Glutamatergic neuron (in vitro differentiated cells): Measurements from ENCODE around the gene GAA. TPM values are rescaled to one million over a fixed set of nuclear protein-coding genes. Genes with fewer than 3 reads are reported as not detected.
A peak's percentile ranks its signal among the peaks of the same experiment; 100 is the strongest.
"Not testable (repeated sequence)": the region's sequence is repeated elsewhere in the genome, so short reads cannot be mapped to it uniquely, and the experiment has no call there.

Experiments used
- DNase-seq: peaks from one replicate; pipeline ENCODE4 v3.0.0; 2022
- H3K27ac Mint-ChIP-seq: one replicate; pipeline ENCODE4 v1.8.0; 2020; ENCODE audit warnings: mild to moderate bottlenecking, mixed read lengths, inconsistent platforms; ENCODE audit not compliant: unreplicated experiment
- H3K27me3 Mint-ChIP-seq: one replicate; pipeline ENCODE4 v1.8.0; 2020; ENCODE audit warnings: mild to moderate bottlenecking, moderate library complexity, mixed read lengths, inconsistent platforms; ENCODE audit not compliant: unreplicated experiment
- H3K36me3 Mint-ChIP-seq: one replicate; pipeline ENCODE4 v1.8.0; 2020; ENCODE audit warnings: mild to moderate bottlenecking, mixed read lengths, inconsistent platforms; ENCODE audit not compliant: unreplicated experiment
- H3K4me1 Mint-ChIP-seq: one replicate; pipeline ENCODE4 v1.8.0; 2020; ENCODE audit warnings: mild to moderate bottlenecking, low read depth, mixed read lengths, inconsistent platforms; ENCODE audit not compliant: unreplicated experiment
- H3K4me3 Mint-ChIP-seq: one replicate; pipeline ENCODE4 v1.8.0; 2020; ENCODE audit warnings: mild to moderate bottlenecking, mixed read lengths, inconsistent platforms; ENCODE audit not compliant: unreplicated experiment
- H3K9me3 Mint-ChIP-seq: one replicate; pipeline ENCODE4 v1.8.0; 2020; ENCODE audit warnings: mild to moderate bottlenecking, moderate library complexity, mixed read lengths, inconsistent platforms; ENCODE audit not compliant: unreplicated experiment
- CTCF ChIP-seq: fragments of 200-600 bp; sonication (generic); IDR thresholded peaks from one replicate; pipeline ENCODE4 v1.5.0; 2021; ENCODE audit not compliant: partially characterized antibody, unreplicated experiment
- total RNA-seq: library from RNA; stranded (reverse); fragmentation: NEBNext Ultra II Directional; extraction: Animal tissue kit (Norgen Biotek cat#: 25700); gene quantifications from one replicate; pipeline ENCODE4 v1.2.1, GENCODE V29; 2021; ENCODE audit not compliant: unreplicated experiment

The GAA gene
- total RNA-seq, 1 donor from 2014 or later = 384 TPM

GRCh38 chr17:80089762-80090161 is 11.6 kb upstream of the GAA start:
- peaks cover 9% of the 10 kb centered on the region for H3K4me1 Mint-ChIP-seq

GRCh38 chr17:80090164-80090563 is 11.2 kb upstream of the GAA start:
- not testable (repeated sequence) for H3K4me1 Mint-ChIP-seq, H3K4me3 Mint-ChIP-seq, H3K27me3 Mint-ChIP-seq, H3K36me3 Mint-ChIP-seq, DNase-seq, H3K9me3 Mint-ChIP-seq
- H3K27ac Mint-ChIP-seq = peak overlapping the region; percentile 15

More at GRCh38 chr17:80089762-80090161, 11.6 kb upstream of the GAA start:
- Mint-ChIP-seq H3K36me3 (peaks cover 8% of the 10 kb centered on the region), H3K27me3 (no peaks in the 10 kb centered on the region), H3K9me3 (peaks cover 8% of the 10 kb centered on the region), H3K27ac (no peak overlapping the region), H3K4me3 (no peak overlapping the region)
- DNase-seq = no peak
- TF ChIP-seq CTCF = no peak

- TF ChIP-seq CTCF = no peak
- H3K27me3 Mint-ChIP-seq = no peaks in the 10 kb centered on the region
- peaks cover 7% of the 10 kb centered on the region for H3K9me3 Mint-ChIP-seq
- H3K4me3 Mint-ChIP-seq = no peak overlapping the region
- peaks cover 11% of the 10 kb centered on the region for H3K4me1 Mint-ChIP-seq
- peak overlapping the region; percentile 87 for H3K27ac Mint-ChIP-seq
- DNase-seq = no peak
- H3K36me3 Mint-ChIP-seq = peaks cover 8% of the 10 kb centered on the region
Measured at GRCh38 chr17:80091376-80091775, 10.0 kb upstream of the GAA start.

- no peak overlapping the region for H3K27ac Mint-ChIP-seq
- H3K4me1 Mint-ChIP-seq = peaks cover 21% of the 10 kb centered on the region
- TF ChIP-seq CTCF = no peak
- H3K4me3 Mint-ChIP-seq = no peak overlapping the region
- peaks cover 7% of the 10 kb centered on the region for H3K9me3 Mint-ChIP-seq
- H3K27me3 Mint-ChIP-seq = peaks cover 5% of the 10 kb centered on the region
- H3K36me3 Mint-ChIP-seq = peaks cover 8% of the 10 kb centered on the region
- no peak for DNase-seq
Measured at GRCh38 chr17:80092959-80093358, 8.4 kb upstream of the GAA start.

- no peak for TF ChIP-seq CTCF
- peaks cover 21% of the 10 kb centered on the region for H3K4me1 Mint-ChIP-seq
- H3K27ac Mint-ChIP-seq = peak overlapping the region; percentile 68
- H3K36me3 Mint-ChIP-seq = peaks cover 8% of the 10 kb centered on the region
- no peak overlapping the region for H3K4me3 Mint-ChIP-seq
- peaks cover 7% of the 10 kb centered on the region for H3K27me3 Mint-ChIP-seq
- peaks cover 5% of the 10 kb centered on the region for H3K9me3 Mint-ChIP-seq
- no peak for DNase-seq
Measured at GRCh38 chr17:80095038-80095843, 6.1 kb upstream of the GAA start.
